GM18517 (cell line): ENCODE data around the gene B4GALT5.

Experiments
- ATAC-seq: cut with Tn5 transposase; IDR thresholded peaks from one replicate; pipeline ENCODE4 v1.9.1; 2021; ENCODE audit warnings: mild to moderate bottlenecking, moderate library complexity; ENCODE audit not compliant: unreplicated experiment

Gene B4GALT5

DNA sequence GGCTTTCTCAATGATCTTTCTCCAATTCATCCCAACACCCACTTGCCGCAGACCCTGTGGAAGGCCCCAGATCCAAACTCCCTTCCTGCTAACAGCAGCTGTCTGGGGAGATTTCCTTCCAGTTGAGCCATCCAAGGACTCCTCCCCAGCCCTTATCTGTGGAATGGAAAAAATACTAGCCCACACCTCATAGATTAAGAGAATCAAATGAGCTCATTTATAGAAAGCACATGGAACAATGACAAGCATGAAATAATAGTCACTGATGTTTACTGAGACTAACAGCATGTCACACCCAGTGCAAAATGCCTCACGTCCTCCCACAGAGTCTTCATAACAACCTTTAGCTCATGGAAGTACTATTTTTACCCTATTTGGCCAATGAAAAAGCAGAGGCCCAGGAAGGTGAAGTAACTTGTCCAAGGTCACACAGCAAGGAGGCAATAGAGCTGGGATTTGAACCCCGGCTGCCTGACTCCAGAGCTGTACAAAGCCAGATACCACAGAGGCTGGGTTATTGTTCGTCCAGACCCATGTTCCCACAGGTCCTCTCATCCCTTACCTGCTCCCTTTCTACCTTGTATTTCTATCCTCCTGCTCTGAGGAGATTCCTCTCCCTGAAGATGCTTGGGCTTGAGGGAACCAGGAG lies 122.3 kb downstream of the B4GALT5 start:
- ATAC-seq: no peak

DNA sequence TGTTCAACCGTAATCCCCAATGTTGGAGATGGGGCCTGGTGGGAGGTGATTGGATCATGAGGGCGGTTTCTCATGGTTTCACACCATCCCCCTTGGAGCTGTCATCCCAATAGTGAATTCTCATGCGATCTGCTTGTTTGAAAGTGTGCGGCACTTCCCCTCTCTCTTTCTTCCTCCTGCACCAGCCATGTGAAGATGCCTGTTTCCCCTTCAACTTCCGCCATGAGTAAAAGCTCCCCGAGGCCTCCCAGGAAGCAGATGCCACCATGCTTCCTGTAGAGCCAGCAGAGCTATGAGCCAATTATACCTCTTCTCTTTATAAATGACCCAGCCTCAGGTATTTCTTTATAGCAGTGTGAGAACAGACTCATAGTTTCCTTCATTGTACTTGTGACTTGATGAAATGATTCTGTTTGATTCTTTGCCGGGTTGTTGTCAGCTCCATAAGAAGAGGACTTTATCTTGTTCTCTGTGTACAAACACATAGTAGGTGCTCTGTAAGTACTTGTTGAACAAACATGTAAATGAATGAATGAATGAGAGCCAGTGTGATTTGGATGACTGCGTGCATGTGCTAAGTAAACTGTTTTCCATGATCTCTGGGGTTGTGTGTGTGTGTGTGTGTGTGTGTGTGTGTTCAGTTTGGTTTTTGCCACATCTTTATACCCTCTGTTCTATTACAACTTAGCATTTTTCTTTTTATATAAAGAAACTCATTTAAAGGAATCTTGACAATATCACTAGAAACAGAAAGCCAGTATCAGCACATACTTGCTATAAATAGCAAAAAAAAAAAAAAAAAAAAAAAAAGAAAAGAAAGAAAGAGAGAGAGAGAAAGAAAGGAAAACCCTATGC lies 123.3 kb downstream of the B4GALT5 start:
- no peak for ATAC-seq

DNA sequence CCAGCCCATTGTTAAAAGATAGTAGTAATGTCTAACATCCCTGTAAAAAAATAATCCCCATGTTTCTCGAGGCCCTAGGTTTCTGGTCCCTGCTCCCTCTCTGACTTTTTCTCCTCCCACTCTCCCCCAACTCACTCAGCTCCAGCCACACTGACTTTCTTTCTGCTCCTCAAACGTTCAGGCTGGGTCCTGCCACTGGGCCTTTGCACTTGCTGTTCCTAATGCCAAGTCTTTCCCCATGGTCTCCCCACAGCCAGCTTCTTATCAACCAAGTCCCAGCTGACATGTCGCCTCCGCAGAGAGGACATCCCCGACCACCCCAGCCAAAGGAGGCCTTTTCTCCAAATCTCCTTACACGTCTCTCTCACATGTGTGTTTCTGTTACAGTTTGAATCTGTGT lies 123.9 kb downstream of the B4GALT5 start:
- no peak for ATAC-seq

DNA sequence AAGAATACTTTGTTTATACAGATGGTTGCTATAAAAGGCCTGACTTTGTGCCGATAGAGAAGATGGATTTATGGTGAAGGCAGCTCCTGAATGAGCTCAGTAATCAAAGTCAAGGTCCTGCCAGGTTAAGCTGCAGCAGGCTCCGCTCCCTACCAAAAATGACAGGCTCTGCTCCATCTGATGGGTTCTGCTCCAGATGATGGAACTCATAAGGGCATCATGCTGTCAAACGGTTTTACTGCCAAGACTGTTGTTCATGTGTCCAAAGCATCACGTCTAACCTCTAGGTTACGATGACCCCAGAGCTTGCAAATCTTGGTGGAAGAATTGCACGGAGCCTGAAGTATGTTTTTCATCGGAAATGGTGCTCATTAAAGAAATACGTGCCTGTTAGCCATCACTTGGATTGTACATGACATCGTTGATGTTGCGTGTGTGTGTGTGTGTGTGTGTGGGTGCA lies 126.5 kb downstream of the B4GALT5 start:
- ATAC-seq: no peak

DNA sequence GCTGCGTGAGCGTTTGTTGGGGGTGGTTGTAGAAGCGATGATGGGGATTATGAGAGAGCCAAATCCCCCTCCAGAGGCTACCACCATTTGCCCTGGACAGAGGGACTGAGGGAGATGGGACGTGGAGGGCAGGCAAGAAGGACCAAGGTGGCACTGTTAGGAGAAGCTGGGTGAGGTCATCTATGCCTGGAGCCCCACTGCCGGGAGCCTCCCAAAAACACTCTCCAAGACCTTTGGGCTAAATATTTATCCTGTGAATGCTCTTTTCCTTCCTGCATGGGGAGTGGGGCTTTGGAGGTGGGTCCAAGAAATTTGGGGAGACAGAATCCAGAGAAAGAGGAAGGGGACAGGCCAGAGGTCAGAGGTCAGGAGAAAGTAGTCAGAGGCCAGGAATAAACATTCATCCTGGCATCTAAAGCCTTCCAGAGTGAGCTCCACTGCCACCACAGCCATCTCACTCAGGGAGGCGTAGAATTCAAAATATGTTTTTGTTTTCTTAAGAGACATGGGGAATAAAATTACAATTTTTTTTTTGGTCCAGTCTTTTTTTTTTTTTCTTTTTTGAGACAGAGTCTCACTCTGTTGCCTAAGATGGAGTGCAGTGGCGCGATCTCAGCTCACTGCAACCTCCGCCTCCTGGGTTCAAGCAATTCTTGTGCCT lies 128.0 kb downstream of the B4GALT5 start:
- no peak for ATAC-seq

DNA sequence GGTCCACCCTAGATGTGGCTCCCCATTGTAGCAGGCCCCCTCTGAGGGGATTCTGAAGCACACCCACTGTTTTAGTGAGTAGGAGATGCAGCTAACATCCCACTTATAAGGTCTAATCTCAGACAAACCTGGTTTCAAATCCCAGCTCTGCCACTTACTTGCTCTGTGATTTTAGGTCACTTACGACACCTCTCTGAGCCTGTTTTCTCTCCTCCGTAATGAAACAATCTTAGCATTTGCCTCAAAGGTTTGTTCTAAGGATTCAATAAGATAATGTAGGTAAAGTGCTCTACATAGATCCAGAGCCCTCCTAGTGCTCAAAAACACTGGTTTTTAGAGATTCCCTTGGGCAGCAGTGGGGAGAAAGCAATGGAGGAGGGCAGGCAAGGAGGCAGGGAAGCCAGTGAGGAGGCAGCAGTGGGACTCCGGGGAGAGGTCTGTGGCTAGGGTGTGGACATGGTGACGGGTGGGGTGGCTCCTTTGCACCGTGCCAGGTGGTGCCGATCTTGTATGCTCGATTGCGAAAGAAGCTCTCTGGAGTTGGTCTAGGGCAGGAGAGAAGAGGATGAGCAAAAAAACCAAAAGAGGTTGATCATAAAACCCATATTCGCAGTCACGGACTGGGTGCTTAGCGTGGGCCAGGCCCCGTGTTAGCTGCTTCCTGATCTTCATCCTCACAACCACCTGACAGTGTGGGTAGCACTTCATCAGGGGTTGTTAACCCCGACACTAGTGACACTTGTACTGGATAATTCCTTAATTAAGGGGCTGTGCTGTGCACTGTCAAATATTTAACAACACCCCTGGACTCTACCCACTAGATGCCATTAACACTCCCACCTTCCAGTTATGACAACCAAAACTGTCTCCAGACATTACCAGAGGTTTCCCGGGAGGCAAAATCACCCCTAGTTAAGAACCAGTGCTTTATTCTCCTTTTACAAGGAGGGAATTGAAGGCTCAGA lies 129.0 kb downstream of the B4GALT5 start:
- no peak for ATAC-seq

DNA sequence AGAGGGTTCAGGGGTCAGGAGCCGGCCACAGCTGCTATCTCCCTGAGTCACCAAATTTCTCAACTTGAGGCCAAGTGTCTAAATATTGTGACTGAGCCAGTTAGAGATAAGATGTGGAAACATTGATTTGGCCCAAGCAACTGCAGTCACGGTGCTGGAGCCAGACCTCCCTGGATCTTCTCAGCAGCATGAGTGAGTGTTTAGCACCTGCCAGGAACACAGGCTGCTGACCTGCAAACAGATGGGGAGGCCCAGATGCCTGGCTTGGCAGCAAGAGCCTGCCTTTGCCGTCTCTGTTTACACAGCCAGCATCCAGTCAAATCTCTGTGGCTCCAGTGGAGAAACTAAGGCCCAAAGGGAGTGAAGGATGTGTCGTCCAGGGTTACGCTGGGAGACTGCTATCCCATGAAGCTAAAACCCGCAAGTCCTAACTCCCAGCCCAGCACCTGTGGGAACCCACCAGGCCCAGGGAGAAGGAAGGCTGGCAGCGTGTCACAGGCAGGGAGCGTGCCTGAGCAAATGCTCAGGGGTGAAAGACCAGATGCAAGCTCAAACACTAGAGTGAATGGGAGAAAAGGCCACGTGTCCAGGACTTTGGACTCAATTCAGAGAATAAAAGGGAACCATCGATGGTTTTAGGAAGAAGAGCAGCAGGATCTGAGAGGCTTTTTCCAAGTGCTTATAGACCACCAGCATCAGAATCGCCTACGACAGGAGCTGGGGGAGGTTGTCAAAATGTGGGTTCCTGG lies 129.8 kb downstream of the B4GALT5 start:
- ATAC-seq: no peak

DNA sequence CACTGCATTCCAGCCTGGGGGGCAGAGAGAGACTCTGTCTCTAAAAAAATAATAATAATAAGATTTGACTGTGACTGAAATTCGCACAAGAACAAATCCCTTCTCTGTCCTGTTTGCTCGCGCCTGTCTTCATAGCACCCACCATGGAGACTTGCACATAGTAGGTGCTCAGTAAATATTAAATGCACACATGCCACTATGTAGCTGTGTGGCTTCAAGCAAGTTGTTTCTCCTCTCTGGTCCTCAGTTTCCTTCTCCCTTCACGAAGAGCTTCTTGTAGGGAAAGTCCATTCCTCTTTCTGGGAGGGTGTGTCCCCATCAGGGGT lies 130.4 kb downstream of the B4GALT5 start:
- ATAC-seq: no peak
